ENCODE data around the gene NHS. TPM values are rescaled to one million over a fixed set of nuclear protein-coding genes. Genes with fewer than 3 reads are reported as not detected.

The NHS gene
- total RNA-seq, 1 donor from 2014 or later = 6.6 TPM

DNA sequence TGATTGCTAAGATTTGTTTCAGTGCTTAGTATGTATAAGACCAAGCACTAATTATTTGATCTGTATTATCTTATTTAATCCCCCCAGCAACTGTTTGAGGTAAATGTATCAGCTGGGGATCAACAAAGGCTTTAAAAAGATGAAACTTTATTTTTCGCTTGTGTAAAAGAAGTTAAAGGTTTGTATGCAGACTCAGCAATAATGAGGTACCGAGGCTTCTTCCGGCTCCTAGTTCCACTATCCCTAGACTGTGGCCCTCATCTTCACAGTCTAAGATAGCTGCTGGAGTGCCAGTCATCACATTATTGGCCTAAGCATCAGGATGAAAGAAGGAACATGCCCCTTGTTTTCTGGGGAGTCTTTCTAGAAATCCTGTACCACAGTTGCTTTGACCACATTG, 256.6 kb downstream of the NHS start:
- H3K4me1 Mint-ChIP-seq (ENCODE audit: low read depth, unreplicated experiment) = peaks cover 25% of the 10 kb centered on the region
- no peaks in the 10 kb centered on the region for H3K9me3 ChIP-seq (ENCODE audit: insufficient read depth, low read depth, low read length)
- H3K27me3 Mint-ChIP-seq (ENCODE audit: low read depth, unreplicated experiment) = no peaks in the 10 kb centered on the region
- peaks cover 10% of the 10 kb centered on the region for H3K4me1 ChIP-seq (ENCODE audit: insufficient read depth, low read length)
- H3K4me3 Mint-ChIP-seq (ENCODE audit: unreplicated experiment) = no peak overlapping the region
- no peak overlapping the region for H3K4me3 ChIP-seq (ENCODE audit: insufficient read depth, low read depth, low read length)
- H3K27me3 ChIP-seq (ENCODE audit: insufficient read depth, low read length) = no peaks in the 10 kb centered on the region
- H3K9me3 Mint-ChIP-seq (ENCODE audit: unreplicated experiment) = no peaks in the 10 kb centered on the region
- no peaks in the 10 kb centered on the region for H3K36me3 ChIP-seq (ENCODE audit: insufficient read depth, low read length)
- TF ChIP-seq EZH2 (IDR thresholded peaks at IDR 0.05; ENCODE audit: insufficient read depth, low read length) (no peak), CTCF (IDR thresholded peaks at IDR 0.05; ENCODE audit: insufficient read depth, low read depth, low read length) (no peak)
- H3K27ac ChIP-seq (ENCODE audit: low read depth, low read length) = no peak overlapping the region
- no peak overlapping the region for H3K27ac Mint-ChIP-seq (ENCODE audit: unreplicated experiment)
- FAIRE-seq = peak; percentile 66
- H3K4me2 ChIP-seq (ENCODE audit: low read length) = no peak overlapping the region
- no peak overlapping the region for H2AFZ ChIP-seq (ENCODE audit: low read depth, low read length)
- no peak overlapping the region for H3K9ac ChIP-seq (ENCODE audit: low read length)
- no peaks in the 10 kb centered on the region for H3K36me3 Mint-ChIP-seq (ENCODE audit: low read depth, unreplicated experiment)
- DNase-seq (ENCODE audit: low read depth) = no peak
- peaks cover 2% of the 10 kb centered on the region for H3K79me2 ChIP-seq (ENCODE audit: insufficient read depth, low read length)
- peaks cover 6% of the 10 kb centered on the region for H4K20me1 ChIP-seq (ENCODE audit: insufficient read depth, low read length)

DNA sequence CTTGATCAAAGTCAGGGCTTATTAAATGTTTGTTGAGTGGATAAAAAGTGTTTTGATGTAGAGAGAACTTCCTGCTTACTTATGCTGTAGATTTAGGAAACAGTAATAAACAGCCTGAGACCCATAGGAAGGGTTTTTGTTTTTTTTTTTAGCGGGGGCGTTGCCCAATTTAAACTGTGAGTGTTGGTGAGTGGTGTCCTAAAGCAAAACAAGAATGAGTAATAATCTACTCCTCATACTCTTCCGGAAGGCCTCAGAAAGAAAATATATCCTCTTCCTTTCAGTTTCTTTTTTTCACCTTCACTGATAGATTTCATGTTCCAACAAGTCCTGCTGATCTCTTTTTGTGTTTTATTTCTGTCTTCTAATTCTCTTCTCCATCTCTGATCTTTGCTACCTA, 257.9 kb downstream of the NHS start:
- H3K9me3 ChIP-seq (ENCODE audit: insufficient read depth, low read depth, low read length) = no peaks in the 10 kb centered on the region
- no peaks in the 10 kb centered on the region for H3K36me3 Mint-ChIP-seq (ENCODE audit: low read depth, unreplicated experiment)
- no peaks in the 10 kb centered on the region for H3K36me3 ChIP-seq (ENCODE audit: insufficient read depth, low read length)
- H3K79me2 ChIP-seq (ENCODE audit: insufficient read depth, low read length) = peaks cover 2% of the 10 kb centered on the region
- peak overlapping the region; percentile 12 for H3K27ac ChIP-seq (ENCODE audit: low read depth, low read length)
- H3K27ac Mint-ChIP-seq (ENCODE audit: unreplicated experiment) = no peak overlapping the region
- H4K20me1 ChIP-seq (ENCODE audit: insufficient read depth, low read length) = no peaks in the 10 kb centered on the region
- no peak overlapping the region for H3K4me3 Mint-ChIP-seq (ENCODE audit: unreplicated experiment)
- peaks cover 18% of the 10 kb centered on the region for H3K4me1 Mint-ChIP-seq (ENCODE audit: low read depth, unreplicated experiment)
- H2AFZ ChIP-seq (ENCODE audit: low read depth, low read length) = no peak overlapping the region
- FAIRE-seq = no peak
- H3K4me2 ChIP-seq (ENCODE audit: low read length) = peak overlapping the region; percentile 74
- H3K4me3 ChIP-seq (ENCODE audit: insufficient read depth, low read depth, low read length) = no peak overlapping the region
- TF ChIP-seq CTCF (IDR thresholded peaks at IDR 0.05; ENCODE audit: insufficient read depth, low read depth, low read length) = no peak
- no peak for TF ChIP-seq EZH2 (IDR thresholded peaks at IDR 0.05; ENCODE audit: insufficient read depth, low read length)
- H3K27me3 ChIP-seq (ENCODE audit: insufficient read depth, low read length) = no peaks in the 10 kb centered on the region
- H3K4me1 ChIP-seq (ENCODE audit: insufficient read depth, low read length) = peaks cover 10% of the 10 kb centered on the region
- H3K9me3 Mint-ChIP-seq (ENCODE audit: unreplicated experiment) = no peaks in the 10 kb centered on the region
- no peak overlapping the region for H3K9ac ChIP-seq (ENCODE audit: low read length)
- H3K27me3 Mint-ChIP-seq (ENCODE audit: low read depth, unreplicated experiment) = no peaks in the 10 kb centered on the region
- DNase-seq (ENCODE audit: low read depth) = no peak

- DNase-seq (ENCODE audit: low read depth) (no peak), FAIRE-seq (peak; percentile 37)
- no peak overlapping the region for H2AFZ ChIP-seq (ENCODE audit: low read depth, low read length)
- H3K4me3 ChIP-seq (ENCODE audit: insufficient read depth, low read depth, low read length) = no peak overlapping the region
- no peaks in the 10 kb centered on the region for H3K9me3 ChIP-seq (ENCODE audit: insufficient read depth, low read depth, low read length)
- H3K27ac ChIP-seq (ENCODE audit: low read depth, low read length) = no peak overlapping the region
- H3K4me1 Mint-ChIP-seq (ENCODE audit: low read depth, unreplicated experiment) = peaks cover 16% of the 10 kb centered on the region
- H3K9ac ChIP-seq (ENCODE audit: low read length) = no peak overlapping the region
- H3K9me3 Mint-ChIP-seq (ENCODE audit: unreplicated experiment) = no peaks in the 10 kb centered on the region
- no peaks in the 10 kb centered on the region for H3K27me3 Mint-ChIP-seq (ENCODE audit: low read depth, unreplicated experiment)
- H3K36me3 Mint-ChIP-seq (ENCODE audit: low read depth, unreplicated experiment) = no peaks in the 10 kb centered on the region
- peaks cover 10% of the 10 kb centered on the region for H3K4me1 ChIP-seq (ENCODE audit: insufficient read depth, low read length)
- no peak for TF ChIP-seq CTCF (IDR thresholded peaks at IDR 0.05; ENCODE audit: insufficient read depth, low read depth, low read length)
- no peak for TF ChIP-seq EZH2 (IDR thresholded peaks at IDR 0.05; ENCODE audit: insufficient read depth, low read length)
- H3K4me2 ChIP-seq (ENCODE audit: low read length) = peak overlapping the region; percentile 74
- H3K79me2 ChIP-seq (ENCODE audit: insufficient read depth, low read length) = no peaks in the 10 kb centered on the region
- H3K27me3 ChIP-seq (ENCODE audit: insufficient read depth, low read length) = no peaks in the 10 kb centered on the region
- no peak overlapping the region for H3K4me3 Mint-ChIP-seq (ENCODE audit: unreplicated experiment)
- H4K20me1 ChIP-seq (ENCODE audit: insufficient read depth, low read length) = no peaks in the 10 kb centered on the region
- no peak overlapping the region for H3K27ac Mint-ChIP-seq (ENCODE audit: unreplicated experiment)
- no peaks in the 10 kb centered on the region for H3K36me3 ChIP-seq (ENCODE audit: insufficient read depth, low read length)
Observed at GRCh38 chrX:17633546-17633945, 258.5 kb downstream of the NHS start.
